Measurements from ENCODE around the gene TOMM34. TPM values are rescaled to one million over a fixed set of nuclear protein-coding genes. Genes with fewer than 3 reads are reported as not detected.
A peak's percentile ranks its signal among the peaks of the same experiment; 100 is the strongest.

Gene TOMM34
- total and polyA plus RNA-seq, 9 of the 15 experiments (the other 6 are each of a cell fraction or from before 2014, with no cell fraction given), result 18.1 to 69.4 (median 41.7) TPM

DNA sequence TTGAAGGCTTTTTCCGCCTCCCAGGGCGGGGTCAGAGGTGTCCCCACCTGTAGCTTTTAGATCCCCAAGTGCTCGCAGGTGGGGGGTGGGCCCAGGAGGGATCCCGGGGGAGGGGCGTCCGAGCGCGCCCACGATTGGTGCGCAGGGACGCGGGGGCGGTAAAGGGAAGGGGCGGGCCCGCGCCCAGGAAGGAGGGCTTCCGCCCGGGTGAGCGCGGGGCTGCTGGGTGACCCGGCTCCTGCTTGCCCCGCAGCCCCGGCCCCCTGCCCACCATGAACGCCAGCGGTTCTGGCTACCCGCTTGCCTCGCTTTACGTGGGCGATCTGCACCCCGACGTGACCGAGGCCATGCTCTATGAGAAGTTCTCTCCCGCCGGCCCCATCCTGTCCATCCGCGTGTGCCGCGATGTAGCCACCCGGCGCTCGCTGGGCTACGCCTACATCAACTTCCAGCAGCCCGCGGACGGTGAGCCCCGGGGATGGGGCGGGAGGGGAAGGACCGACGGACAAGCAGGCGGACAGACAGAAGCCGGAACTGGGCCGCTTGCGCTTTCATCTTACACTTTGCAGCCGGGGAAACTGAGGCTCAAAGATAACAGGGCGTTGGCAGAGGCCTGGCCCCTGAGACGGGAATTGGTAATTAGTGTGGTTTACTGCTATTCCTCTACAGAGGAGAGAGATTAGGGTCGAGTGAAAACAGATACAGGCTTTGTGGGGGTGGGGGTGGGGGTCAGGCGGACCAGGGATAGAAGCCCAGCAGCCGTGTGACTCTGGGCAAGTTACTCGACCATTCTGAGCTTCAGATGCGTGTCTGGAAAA, 50.1 kb downstream of the TOMM34 start, which contains the start of gene PABPC1L (continued):
- TF ChIP-seq ESRRA (IDR thresholded peaks at IDR 0.05; ENCODE audit: borderline replicate concordance, low read depth) (no peak; the same call in 1 of the 2 replicates), HNRNPLL (IDR thresholded peaks at IDR 0.05; ENCODE audit: low read depth, low read length, poor library complexity, severe bottlenecking) (no peak), MEIS2 (IDR thresholded peaks at IDR 0.05; ENCODE audit: partially characterized antibody) (no peak), ATF7 (IDR thresholded peaks at IDR 0.05) (peak; percentile 25; the same call in 1 of the 2 replicates), ZNF696 (CRISPR knock-in tag; conservative IDR thresholded peaks at IDR 0.05) (no peak), VEZF1 (CRISPR knock-in tag; IDR thresholded peaks at IDR 0.05) (peak; percentile 68), ILF3 (IDR thresholded peaks at IDR 0.05; ENCODE audit: borderline replicate concordance) (no peak), POLR2A (conservative IDR thresholded peaks at IDR 0.05) (peak; percentile 86), CUX1 (CRISPR knock-in tag; IDR thresholded peaks at IDR 0.05) (no peak), CHCHD3 (CRISPR knock-in tag; IDR thresholded peaks at IDR 0.05) (peak; percentile 52; the same call in 1 of the 2 replicates), RBFOX2 (IDR thresholded peaks at IDR 0.05; ENCODE audit: low read depth, low read length) (peak; percentile 93), ZNF695 (CRISPR knock-in tag; IDR thresholded peaks at IDR 0.05) (no peak), CEBPG (CRISPR knock-in tag; IDR thresholded peaks at IDR 0.05) (peak; percentile 41; the same call in 1 of the 2 replicates), CEBPG (tag; conservative IDR thresholded peaks at IDR 0.05 in 1 of 2, IDR thresholded peaks at IDR 0.05 in 1 of 2) (no peak), ZNF232 (CRISPR knock-in tag; IDR thresholded peaks at IDR 0.05) (0 out of 2 replicates have a peak, but pooled peaks have one; percentile 56)
- TF ChIP-seq, protein P1, sequence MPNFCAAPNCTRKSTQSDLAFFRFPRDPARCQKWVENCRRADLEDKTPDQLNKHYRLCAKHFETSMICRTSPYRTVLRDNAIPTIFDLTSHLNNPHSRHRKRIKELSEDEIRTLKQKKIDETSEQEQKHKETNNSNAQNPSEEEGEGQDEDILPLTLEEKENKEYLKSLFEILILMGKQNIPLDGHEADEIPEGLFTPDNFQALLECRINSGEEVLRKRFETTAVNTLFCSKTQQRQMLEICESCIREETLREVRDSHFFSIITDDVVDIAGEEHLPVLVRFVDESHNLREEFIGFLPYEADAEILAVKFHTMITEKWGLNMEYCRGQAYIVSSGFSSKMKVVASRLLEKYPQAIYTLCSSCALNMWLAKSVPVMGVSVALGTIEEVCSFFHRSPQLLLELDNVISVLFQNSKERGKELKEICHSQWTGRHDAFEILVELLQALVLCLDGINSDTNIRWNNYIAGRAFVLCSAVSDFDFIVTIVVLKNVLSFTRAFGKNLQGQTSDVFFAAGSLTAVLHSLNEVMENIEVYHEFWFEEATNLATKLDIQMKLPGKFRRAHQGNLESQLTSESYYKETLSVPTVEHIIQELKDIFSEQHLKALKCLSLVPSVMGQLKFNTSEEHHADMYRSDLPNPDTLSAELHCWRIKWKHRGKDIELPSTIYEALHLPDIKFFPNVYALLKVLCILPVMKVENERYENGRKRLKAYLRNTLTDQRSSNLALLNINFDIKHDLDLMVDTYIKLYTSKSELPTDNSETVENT (CRISPR knock-in tag; IDR thresholded peaks at IDR 0.05), result peak; percentile 73
- TF ChIP-seq, protein P2, sequence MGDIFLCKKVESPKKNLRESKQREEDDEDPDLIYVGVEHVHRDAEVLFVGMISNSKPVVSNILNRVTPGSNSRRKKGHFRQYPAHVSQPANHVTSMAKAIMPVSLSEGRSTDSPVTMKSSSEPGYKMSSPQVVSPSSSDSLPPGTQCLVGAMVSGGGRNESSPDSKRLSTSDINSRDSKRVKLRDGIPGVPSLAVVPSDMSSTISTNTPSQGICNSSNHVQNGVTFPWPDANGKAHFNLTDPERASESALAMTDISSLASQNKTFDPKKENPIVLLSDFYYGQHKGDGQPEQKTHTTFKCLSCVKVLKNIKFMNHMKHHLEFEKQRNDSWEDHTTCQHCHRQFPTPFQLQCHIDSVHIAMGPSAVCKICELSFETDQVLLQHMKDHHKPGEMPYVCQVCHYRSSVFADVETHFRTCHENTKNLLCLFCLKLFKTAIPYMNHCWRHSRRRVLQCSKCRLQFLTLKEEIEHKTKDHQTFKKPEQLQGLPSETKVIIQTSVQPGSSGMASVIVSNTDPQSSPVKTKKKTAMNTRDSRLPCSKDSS (IDR thresholded peaks at IDR 0.05; ENCODE audit: low read depth, partially characterized antibody), result no peak
